ENCODE measurements around the gene PKD1. TPM values are rescaled to one million over a fixed set of nuclear protein-coding genes. Genes with fewer than 3 reads are reported as not detected.
A peak's percentile ranks its signal among the peaks of the same experiment; 100 is the strongest.

The PKD1 gene
- total and polyA plus RNA-seq, 2 experiments from 2014 or later, result 35.9 to 60.6 TPM

- no peaks in the 10 kb centered on the region for H3K9me3 ChIP-seq (ENCODE audit: low read depth)
- no peak for DNase-seq (ENCODE audit: low spot score)
- no peaks in the 10 kb centered on the region for H3K9me2 ChIP-seq (replicated peaks; ENCODE audit: insufficient read depth)
- H3K4me1 ChIP-seq (ENCODE audit: insufficient read depth), result peaks cover 9% of the 10 kb centered on the region
- H3K27ac ChIP-seq, result no peak overlapping the region
- no peak overlapping the region for H3K4me2 ChIP-seq
- WGBS (ENCODE audit: low lambda C conversion rate, missing lambda C conversion rate), result 97% methylated on average over 23 of the region's 23 CpGs
- H3K4me3 ChIP-seq, result no peak overlapping the region
- H2AFZ ChIP-seq, result no peak overlapping the region
- H4K20me1 ChIP-seq (ENCODE audit: insufficient read depth, poor library complexity, severe bottlenecking), result peaks cover 7% of the 10 kb centered on the region
- no peak for TF ChIP-seq CTCF (IDR thresholded peaks at IDR 0.05; ENCODE audit: poor library complexity)
- no peak for TF ChIP-seq EZH2phosphoT487 (IDR thresholded peaks at IDR 0.05; ENCODE audit: low read depth, severe bottlenecking, unreplicated experiment)
- TF ChIP-seq EZH2 (IDR thresholded peaks at IDR 0.05; ENCODE audit: borderline replicate concordance), result no peak
- H3K79me2 ChIP-seq, result no peaks in the 10 kb centered on the region
- no peaks in the 10 kb centered on the region for H3K27me3 ChIP-seq
- no peaks in the 10 kb centered on the region for H3K36me3 ChIP-seq (replicated peaks; ENCODE audit: insufficient read depth, low read depth)
Observed at GRCh38 chr16:2095918-2096582, 39.6 kb downstream of the PKD1 start.

GRCh38 chr16:2095315-2095853 is 40.3 kb downstream of the PKD1 start:
- no peak overlapping the region for H2AFZ ChIP-seq
- no peaks in the 10 kb centered on the region for H3K9me3 ChIP-seq (ENCODE audit: low read depth)
- TF ChIP-seq EZH2 (IDR thresholded peaks at IDR 0.05; ENCODE audit: borderline replicate concordance) (no peak), EZH2phosphoT487 (IDR thresholded peaks at IDR 0.05; ENCODE audit: low read depth, severe bottlenecking, unreplicated experiment) (no peak), CTCF (IDR thresholded peaks at IDR 0.05; ENCODE audit: poor library complexity) (no peak)
- no peaks in the 10 kb centered on the region for H3K79me2 ChIP-seq
- H3K4me2 ChIP-seq, result no peak overlapping the region
- H3K4me3 ChIP-seq, result no peak overlapping the region
- H3K27me3 ChIP-seq, result no peaks in the 10 kb centered on the region
- H3K9me2 ChIP-seq (replicated peaks; ENCODE audit: insufficient read depth), result no peaks in the 10 kb centered on the region
- 99% methylated on average over 26 of the region's 26 CpGs for WGBS (ENCODE audit: low lambda C conversion rate, missing lambda C conversion rate)
- H3K36me3 ChIP-seq (replicated peaks; ENCODE audit: insufficient read depth, low read depth), result no peaks in the 10 kb centered on the region
- DNase-seq (ENCODE audit: low spot score), result peak; percentile 3
- H3K27ac ChIP-seq, result no peak overlapping the region
- H3K4me1 ChIP-seq (ENCODE audit: insufficient read depth), result peaks cover 9% of the 10 kb centered on the region
- H4K20me1 ChIP-seq (ENCODE audit: insufficient read depth, poor library complexity, severe bottlenecking), result peaks cover 7% of the 10 kb centered on the region

- peaks cover 9% of the 10 kb centered on the region for H3K4me1 ChIP-seq (ENCODE audit: insufficient read depth)
- no peaks in the 10 kb centered on the region for H3K79me2 ChIP-seq
- DNase-seq (ENCODE audit: low spot score), result peak; percentile 3
- no peak overlapping the region for H3K4me2 ChIP-seq
- no peak for TF ChIP-seq EZH2 (IDR thresholded peaks at IDR 0.05; ENCODE audit: borderline replicate concordance)
- TF ChIP-seq CTCF (IDR thresholded peaks at IDR 0.05; ENCODE audit: poor library complexity), result no peak
- TF ChIP-seq EZH2phosphoT487 (IDR thresholded peaks at IDR 0.05; ENCODE audit: low read depth, severe bottlenecking, unreplicated experiment), result no peak
- no peak overlapping the region for H3K27ac ChIP-seq
- H2AFZ ChIP-seq, result no peak overlapping the region
- H3K36me3 ChIP-seq (replicated peaks; ENCODE audit: insufficient read depth, low read depth), result no peaks in the 10 kb centered on the region
- H3K4me3 ChIP-seq, result no peak overlapping the region
- 96% methylated on average over 13 of the region's 15 CpGs for WGBS (ENCODE audit: low lambda C conversion rate, missing lambda C conversion rate)
- no peaks in the 10 kb centered on the region for H3K9me3 ChIP-seq (ENCODE audit: low read depth)
- H3K9me2 ChIP-seq (replicated peaks; ENCODE audit: insufficient read depth), result no peaks in the 10 kb centered on the region
- peaks cover 7% of the 10 kb centered on the region for H4K20me1 ChIP-seq (ENCODE audit: insufficient read depth, poor library complexity, severe bottlenecking)
- no peaks in the 10 kb centered on the region for H3K27me3 ChIP-seq
Observed at GRCh38 chr16:2093793-2094192, 41.9 kb downstream of the PKD1 start.
